GM19372 (cell line): ENCODE results near the gene SNIP1.
"Not testable (repeated sequence)": the region's sequence is repeated elsewhere in the genome, so short reads cannot be mapped to it uniquely, and the experiment has no call there.

Source experiments
- ATAC-seq: cut with Tn5 transposase; IDR thresholded peaks from one replicate; pipeline ENCODE4 v1.9.1; 2021; ENCODE audit warnings: mild to moderate bottlenecking, low read depth, moderate library complexity; ENCODE audit not compliant: unreplicated experiment

Gene SNIP1, protein sequence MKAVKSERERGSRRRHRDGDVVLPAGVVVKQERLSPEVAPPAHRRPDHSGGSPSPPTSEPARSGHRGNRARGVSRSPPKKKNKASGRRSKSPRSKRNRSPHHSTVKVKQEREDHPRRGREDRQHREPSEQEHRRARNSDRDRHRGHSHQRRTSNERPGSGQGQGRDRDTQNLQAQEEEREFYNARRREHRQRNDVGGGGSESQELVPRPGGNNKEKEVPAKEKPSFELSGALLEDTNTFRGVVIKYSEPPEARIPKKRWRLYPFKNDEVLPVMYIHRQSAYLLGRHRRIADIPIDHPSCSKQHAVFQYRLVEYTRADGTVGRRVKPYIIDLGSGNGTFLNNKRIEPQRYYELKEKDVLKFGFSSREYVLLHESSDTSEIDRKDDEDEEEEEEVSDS

DNA sequence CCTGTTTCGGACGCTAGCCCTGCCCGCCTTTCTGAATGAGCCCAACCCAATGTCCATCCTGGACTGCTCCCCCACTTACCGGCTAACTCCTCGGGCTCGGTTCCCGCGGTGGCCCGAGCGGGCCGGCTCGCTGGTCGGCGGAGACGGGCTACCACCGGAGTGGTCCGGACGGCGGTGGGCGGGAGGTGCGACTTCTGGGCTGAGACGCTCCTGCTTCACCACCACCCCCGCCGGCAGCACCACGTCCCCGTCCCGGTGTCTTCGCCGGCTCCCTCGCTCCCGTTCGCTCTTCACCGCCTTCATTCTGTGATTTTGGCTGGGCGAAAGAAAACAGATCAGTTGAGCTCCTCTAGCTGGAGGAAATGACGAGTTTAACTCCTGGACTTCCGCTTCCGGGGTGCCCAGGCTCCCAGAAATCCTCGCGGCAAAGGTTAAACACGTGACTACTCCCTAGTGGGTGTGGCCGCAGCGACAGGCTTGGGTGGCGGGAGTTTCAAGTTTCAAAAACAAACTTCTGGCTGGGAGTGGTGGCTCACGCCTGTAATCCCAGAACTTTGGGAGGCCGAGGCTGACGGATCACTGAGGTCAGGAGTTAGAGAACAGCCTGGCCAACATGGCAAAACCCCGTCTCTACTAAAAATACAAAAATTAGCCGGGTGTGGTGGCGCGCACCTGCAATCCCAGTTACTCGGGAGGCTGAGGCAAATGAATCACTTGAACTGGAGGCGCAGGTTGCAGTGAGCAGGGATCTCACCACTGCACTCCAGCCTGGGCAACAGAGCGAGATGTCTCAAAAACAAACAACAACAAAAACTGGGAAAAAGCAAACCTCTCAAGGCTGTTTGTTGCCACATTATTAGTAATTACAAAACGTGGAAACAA is at the start of gene SNIP1:
TSS of gene SNIP1 (minus strand) at position 367 of the 882 bp plus-strand sequence. CDS start at position 303, 64 bp downstream.
- ATAC-seq = peak; percentile 87

DNA sequence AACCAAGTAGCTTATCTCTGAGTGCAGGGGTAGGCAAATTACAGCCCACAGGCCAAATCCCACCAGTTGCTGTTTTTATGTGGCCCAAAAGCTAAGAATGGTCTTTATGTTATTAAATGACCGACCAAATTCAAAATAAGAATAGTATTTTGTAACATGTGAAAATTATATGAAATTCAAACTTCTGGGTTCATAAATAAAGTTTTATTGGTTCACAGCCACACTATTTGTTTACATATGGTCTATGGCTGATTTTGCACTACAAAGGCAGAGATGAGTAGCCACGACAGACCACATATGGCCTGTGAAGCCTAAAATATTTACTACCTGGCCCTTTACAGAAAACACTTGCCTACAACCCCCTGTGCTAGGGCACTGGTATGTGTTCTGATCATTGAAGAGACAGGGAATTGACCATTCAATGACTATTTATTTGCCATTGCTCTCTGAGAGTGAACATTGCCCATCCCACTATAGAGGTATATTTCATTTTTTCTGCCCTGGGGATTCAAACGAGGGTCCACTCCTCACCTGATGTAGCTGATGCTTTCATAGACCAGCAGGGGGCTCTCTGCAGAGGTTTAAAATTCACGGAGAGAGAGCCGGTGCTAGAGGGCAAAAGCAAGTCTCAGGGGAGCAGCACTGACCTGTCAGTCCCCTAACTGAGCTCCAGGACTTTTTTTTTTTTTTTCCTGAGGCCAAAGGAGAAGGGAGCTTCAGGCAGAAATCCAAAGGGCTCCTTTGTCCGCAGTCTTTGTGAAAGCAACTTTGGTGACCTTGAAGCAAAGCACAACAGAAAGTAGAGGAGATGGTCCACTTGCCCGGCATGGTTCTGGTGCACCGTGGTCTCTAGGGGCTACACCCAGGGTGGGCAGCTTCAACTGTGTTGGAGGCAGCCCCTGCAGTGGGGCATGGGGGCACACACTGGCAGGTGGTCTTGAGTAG is 48.9 kb upstream of the SNIP1 start:
- ATAC-seq = no peak

DNA sequence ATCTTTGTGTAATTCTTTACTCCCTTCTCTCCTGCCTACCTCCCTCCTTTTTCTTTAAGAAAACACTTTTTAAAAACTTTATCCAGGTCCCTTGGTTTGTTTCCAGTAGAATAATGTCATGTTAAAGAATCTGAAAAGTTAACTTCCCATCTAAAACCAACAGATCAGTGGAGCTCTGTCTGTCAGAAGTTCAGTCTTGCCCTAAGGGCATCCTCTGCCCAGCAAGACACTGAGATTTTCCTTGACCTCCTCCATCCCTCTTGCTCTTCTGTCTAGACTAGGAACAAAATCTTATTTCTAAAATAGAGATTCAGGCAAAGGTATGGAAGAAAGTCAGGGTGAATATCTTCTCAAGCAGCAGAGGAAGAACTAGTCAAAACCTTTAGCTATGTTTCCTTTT is 47.3 kb upstream of the SNIP1 start:
- no peak for ATAC-seq

DNA sequence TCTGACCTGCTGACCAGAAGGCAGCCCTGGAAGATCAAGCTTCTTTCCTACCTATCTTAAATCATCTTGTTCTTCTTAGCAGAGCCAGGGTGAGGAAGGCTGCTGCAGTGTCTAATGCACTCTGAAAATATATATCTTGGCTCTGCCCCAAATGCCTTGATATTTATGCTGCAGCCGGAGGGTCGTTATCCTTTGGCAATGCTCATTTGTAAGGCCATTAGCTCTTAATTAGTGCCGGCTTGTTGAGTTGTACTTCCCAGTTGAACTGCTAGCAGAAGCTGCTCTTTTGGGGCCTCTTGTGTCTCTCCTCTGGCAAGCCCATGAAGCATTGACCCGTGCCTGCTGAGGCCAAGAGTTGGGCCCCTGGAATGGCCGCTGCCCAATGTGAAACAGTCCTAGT is 45.8 kb upstream of the SNIP1 start:
- ATAC-seq = no peak

DNA sequence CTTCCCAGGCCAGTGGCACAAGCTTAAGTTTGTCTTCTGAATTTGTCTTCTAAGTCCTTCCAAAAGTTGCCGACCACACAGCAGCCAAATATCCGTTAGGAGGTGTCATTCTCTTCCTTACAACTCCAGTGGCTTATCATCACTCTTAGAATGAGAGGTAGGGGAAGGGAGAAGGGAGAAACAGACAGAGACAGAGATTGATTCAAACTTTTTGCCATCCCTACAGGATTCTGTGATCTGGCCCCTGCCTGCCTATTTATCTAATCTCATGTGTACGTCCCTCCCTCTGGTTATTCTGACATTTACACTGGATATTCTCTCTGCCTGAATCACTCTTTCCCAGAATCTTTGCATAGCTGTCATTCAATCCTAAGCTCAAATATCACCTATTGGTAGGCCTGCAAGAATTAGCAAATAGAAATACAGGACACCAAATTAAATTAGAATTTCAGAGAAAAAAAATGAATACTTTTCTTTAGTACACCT is 42.1 kb upstream of the SNIP1 start:
- ATAC-seq = no peak

DNA sequence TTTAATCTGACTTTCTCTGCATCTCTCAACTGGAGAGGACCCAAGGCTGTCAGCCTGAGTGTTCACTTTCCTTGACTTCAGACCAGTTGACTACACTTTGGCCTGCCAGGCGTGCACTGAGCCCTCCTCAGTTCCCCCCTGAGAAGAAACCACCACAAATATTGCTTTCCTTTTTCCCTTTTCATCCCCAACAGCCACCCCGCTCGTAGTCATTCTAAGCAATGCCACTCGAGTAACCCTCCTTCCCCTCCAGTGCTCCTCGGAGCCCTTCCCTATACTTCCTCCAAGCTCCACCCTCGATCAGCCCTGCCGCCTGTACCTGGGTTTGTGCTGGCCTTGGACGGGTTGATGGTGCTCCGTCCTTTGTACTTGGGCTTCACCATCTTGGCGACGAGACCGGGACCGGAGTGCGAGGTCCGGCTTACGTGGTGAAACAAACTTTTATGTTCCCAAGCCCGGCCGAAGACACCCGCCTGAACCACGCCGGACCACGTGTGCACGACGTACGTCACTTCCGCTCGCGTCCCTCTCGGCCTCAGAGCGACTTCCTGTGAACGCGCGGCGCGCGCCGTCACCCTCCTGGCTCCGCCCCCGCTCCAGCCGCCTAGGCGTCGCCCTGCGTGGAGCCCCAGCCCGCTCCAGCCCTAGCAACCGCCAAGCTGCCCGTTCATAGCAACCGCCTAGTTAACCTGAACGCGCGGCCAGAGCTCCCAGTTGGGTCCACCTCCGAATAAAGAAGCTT is 41.5 kb upstream of the SNIP1 start, which contains the start of gene GNL2:
TSS of gene GNL2 (minus strand) at position 498 of the 742 bp plus-strand sequence. CDS start at position 383, 115 bp downstream.
- peak; percentile 98 for ATAC-seq

DNA sequence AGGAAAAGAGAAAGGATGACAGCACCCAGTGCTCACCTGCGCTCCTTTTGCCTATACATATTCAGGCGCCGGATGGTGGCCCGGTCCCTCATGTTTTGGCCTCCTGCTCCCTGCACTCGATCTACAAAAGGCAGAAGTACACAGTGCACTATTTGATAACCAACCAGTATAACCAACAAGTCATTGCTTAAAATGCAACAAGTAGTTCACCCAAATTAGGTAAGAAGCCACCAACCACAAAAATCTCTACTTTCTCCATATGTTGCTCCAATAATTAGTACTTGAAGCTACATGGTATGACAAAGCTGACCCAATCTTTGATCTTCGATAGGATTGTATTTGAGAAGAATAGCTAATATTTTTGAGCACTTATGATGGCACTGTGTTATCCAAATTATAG is 39.6 kb upstream of the SNIP1 start:
- no peak for ATAC-seq

DNA sequence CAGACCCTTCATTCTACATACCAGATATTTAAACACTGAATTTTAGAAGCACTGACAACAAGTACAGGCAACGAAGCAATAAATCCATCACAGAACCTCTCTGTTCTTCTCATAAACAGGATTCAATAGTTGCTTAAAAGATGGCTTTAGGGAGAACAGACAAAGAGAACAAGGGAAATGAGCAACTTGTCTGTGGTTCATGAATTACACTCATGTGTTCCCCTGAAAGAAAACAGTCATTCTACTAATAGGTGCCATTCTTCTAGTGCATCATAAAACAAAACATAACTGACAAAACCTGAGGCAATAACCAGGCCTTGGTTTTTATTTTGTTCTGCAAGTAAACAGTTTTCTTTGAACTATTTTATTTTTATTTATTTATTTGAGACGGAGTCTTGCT is 34.8 kb upstream of the SNIP1 start:
- no peak for ATAC-seq

DNA sequence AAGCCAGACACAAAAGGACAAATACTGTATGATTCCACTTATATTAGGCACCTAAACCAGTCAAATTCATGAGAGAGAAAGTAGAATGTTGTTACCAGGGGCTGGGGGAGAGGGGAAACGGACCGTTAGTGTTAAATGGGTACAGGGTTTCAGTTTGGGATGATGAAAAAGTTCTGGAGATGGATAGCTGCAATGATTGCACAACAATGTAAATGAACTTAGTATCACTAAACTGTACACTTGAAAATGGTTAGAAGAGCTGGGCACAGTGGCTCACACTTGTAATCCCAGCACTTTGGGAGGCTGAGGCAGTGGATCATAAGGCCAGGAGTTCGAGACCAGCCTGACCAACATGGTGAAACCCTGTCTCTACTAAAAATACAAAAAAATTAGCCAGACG is 30.5 kb upstream of the SNIP1 start:
- not testable (repeated sequence) for ATAC-seq

DNA sequence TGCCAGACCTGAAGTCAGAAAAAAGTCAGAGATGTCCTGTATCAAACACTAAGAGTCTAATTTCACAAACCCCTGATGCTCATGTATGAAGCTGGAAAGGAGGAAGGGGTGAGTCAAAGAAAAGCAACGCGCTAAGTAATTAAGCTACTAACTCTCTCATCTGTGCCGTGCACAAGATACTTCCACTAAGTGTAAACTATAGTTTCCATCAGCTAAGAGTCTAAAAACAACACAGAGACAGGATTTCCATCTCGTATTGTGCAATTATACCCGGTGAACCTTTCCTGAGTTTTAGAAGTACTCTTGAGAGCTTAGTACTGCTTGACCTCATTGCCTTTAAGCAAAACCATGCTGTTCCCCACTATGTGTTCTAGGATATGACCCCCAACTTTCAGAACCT is 21.6 kb upstream of the SNIP1 start:
- no peak for ATAC-seq

DNA sequence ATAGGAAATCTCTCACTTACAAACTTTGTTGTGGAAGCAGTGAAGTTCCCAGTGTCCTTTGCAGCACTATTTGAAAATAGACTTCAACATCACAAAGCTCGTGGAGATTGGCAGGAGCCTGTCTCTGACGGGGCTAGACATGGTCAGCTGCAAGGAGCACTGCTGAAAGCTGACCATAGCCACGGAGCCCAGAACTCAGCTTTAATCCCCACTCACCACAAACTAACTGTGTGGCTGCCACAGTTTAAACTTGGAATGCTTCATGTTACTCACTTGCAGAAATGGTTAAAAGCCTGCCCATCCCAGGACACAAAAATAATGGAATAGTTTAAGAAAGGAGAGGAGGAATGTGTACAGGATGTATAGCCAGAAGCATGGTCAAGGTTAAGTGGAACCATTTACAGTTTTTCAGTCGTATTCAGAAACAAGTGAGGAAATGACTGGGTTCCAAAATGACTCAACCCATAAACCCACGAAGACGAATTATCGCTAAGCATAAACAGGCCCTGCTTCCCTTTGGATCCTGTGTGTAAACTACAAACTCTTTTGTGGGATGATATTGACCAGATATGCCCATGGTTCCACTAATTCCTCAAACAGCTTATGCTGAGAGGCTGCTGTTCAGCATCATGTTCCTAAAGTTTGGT is 20.9 kb upstream of the SNIP1 start:
- ATAC-seq = no peak

DNA sequence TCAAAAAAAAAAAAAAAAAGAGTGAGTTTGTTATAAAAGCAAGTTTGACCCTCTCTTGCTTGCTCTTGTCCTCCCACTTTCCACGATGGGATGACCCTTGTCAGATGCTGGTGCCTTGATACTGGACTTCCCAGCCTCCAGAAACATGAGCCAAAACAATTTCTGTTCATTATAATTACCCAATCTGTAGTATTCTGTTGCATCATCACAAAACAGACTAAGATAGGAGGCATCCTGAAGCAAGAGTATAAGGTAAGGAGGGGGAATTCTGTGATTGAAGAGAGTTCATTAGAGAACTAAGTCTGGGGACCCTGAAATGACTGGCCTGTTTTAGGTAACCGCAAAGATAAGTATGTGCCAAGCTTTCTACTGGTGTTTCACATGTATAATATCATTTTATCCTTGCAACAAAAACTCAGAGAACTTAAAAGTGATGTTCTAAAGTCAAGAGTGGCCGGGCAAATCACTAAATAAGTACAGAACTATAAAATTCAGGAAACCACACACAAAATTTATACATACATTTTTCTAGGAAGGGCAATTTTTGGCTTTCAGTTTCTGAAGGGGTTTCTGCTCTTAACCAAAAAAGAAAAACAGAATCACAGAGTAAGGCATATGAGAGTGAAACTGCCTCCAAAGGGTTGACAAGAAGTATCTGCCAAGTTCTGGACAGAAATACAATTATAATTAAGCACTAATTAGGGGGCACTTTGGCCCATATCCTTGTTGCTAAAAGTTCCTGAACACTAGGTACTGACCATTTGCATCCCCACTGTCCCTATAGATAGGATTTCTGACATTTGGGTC is 16.6 kb upstream of the SNIP1 start:
- no peak for ATAC-seq

DNA sequence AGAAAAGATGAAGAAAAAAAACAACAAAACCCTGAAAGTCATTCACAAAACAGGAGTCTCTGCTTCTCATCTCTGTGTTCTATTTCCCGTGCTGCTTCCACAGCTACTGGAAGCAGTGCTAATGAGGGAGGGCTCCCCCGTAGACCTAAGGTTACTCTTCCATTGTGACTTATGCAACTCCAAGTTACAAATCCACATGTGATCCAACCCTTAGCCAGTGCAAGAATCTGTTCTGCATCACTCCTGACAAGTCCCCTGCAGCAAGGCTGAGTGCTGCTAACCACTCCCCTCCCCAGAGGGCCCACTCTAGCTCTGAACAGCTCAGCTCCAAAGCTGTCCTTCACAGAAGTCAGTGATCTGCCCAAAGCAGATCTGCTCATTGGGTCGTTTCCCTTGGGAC is 12.9 kb upstream of the SNIP1 start:
- ATAC-seq = no peak

DNA sequence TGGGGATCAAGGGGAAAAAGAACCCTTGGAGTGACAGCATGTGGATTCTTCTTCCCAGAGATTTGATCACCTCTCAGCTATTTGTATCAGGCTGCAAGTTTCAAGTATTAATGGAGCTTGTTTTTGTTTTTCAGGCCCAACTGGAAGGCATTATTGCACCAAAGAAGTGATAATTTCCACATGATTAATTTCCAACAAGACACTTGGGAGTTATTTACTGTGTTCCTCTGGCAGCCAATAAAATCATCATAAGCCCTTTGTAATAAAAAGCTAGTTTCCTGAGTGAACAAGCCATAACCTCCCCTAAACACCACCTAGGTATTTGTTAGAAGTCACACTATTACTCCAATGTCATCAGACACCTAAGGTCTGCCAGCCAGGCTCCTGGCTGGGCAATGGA is 10.8 kb upstream of the SNIP1 start:
- no peak for ATAC-seq

DNA sequence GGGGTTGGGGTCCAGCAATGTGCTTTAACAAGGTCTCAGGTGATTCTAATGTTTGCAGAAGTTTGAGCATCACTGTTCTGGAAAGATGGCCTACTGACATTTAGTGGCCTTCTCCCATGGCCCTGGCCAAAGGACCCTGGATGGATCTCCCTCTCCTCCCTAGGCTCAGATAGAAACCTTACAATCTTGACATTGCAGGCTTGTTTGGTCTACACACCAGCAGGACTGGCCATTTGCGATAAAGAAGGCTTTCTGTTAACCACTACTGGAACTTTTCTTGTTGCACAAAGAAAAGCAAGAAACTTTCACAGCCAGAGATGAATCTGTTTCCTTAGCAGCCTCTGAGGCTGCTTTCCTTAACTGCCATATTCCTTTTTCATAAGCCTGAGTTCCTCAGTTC is 8.9 kb upstream of the SNIP1 start:
- no peak for ATAC-seq

DNA sequence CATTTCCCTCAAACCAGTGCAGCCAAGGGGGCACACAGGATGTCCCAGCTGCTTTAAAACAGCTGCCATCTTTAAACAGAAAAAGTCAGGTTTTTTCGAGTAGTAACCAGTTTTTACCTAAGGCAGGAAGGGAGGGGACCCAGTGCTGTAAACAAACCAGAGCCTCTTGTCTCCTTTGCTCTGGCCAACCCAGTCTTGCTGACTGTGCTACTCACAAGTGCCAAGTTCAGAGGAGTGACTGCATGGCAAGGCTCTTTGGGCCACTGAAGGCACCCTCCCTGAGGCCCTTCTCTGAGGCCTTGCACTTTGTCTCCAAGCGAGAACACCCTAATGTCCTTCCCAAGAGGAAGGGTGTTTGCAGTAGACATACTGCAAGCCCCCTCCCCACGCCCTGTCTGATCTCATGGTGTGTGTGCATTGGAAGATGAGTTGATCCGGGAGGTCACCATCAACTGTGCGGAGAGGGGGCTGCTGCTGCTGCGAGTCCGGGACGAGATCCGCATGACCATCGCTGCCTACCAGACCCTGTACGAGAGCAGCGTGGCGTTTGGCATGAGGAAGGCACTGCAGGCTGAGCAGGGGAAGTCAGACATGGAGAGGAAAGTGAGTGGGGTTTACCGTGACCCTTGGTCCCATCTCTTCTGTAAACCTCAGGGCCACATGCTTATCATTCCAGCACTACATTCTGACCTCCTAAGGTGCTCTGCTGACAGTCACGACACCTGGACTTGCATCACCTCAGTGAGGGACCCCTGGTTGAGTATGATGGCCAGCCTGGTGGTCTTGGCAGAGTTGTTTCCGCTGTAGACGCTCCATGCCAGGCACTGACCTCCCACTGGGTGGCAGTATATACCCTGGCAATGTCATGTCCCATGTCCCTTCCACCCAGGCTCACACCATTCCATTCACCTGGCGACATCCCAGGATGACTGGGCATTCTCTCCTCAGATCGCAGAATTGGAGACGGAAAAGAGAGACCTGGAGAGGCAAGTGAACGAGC is 7.3 kb upstream of the SNIP1 start:
- no peak for ATAC-seq
